PC-3 (cell line): ENCODE data around the gene PSMB5. TPM values are rescaled to one million over a fixed set of nuclear protein-coding genes. Genes with fewer than 3 reads are reported as not detected.
"Not testable (repeated sequence)": the region's sequence is repeated elsewhere in the genome, so short reads cannot be mapped to it uniquely, and the experiment has no call there.

Experiments used
- ATAC-seq: fragments of 200-7000 bp; cut with Tn5 transposase; 2 replicates; pipeline ENCODE4 v1.9.1; 2020; ENCODE audit warnings: mild to moderate bottlenecking, moderate library complexity
- BruUV-seq: library from RNA; stranded (reverse); fragments of 400-500 nt; replicated peaks from 2 replicates; lab custom pipeline; 2021; lab: Mats Ljungman, UMichigan
- CTCF ChIA-PET: fragments of 300-600 bp; sonication (Branson Sonifier 250); formaldehyde crosslinking; loops from one replicate; lab custom pipeline; 2022; ENCODE audit warnings: antibody characterized with exemption; lab: Charles Lee
- POLR2A ChIA-PET: fragments of 300-600 bp; sonication (Branson Sonifier 250); formaldehyde crosslinking; loops from one replicate; lab custom pipeline; 2022; ENCODE audit warnings: antibody characterized with exemption; ENCODE audit not compliant: unreplicated experiment; lab: Charles Lee
- DNase-seq: peaks from one replicate; pipeline ENCODE4 v3.0.0-alpha.2; 2015
- H2AFZ ChIP-seq: fragments of 300-600 bp; sonication (generic); 2 replicates; pipeline ENCODE4 v1.6.0; 2016; ENCODE audit warnings: antibody characterized with exemption, low read length
- H3F3A ChIP-seq: fragments of 300-600 bp; sonication (generic); one replicate; pipeline ENCODE4 v1.6.0; 2017; ENCODE audit warnings: antibody characterized with exemption, low read length, control low read depth, mild to moderate bottlenecking; ENCODE audit not compliant: unreplicated experiment
- H3K27ac ChIP-seq: fragments of 300-600 bp; sonication (generic); 2 replicates; pipeline ENCODE4 v1.5.1; 2016; ENCODE audit warnings: mild to moderate bottlenecking, low read length
- H3K27me3 ChIP-seq: fragments of 300-600 bp; sonication (generic); 2 replicates; pipeline ENCODE4 v1.6.1; 2016; ENCODE audit warnings: low read length, mixed read lengths
- H3K36me3 ChIP-seq: fragments of 300-600 bp; sonication (generic); 2 replicates; pipeline ENCODE4 v1.6.1; 2016; ENCODE audit warnings: low read depth, mixed run types, low read length, mixed read lengths
- H3K4me1 ChIP-seq: fragments of 300-600 bp; sonication (generic); 2 replicates; pipeline ENCODE4 v1.5.1; 2016; ENCODE audit warnings: low read length; ENCODE audit not compliant: insufficient read depth
- H3K4me2 ChIP-seq: fragments of 300-600 bp; sonication (generic); 2 replicates; pipeline ENCODE4 v1.6.0; 2016; ENCODE audit warnings: low read length
- H3K4me3 ChIP-seq: fragments of 300-600 bp; sonication (generic); 2 replicates; pipeline ENCODE4 v1.5.1; 2016; ENCODE audit warnings: mild to moderate bottlenecking, low read length, mixed read lengths
- H3K79me2 ChIP-seq: fragments of 300-600 bp; sonication (generic); 2 replicates; pipeline ENCODE4 v1.6.1; 2017; ENCODE audit warnings: low read length, mixed read lengths
- H3K9ac ChIP-seq: fragments of 300-600 bp; sonication (generic); 2 replicates; pipeline ENCODE4 v1.6.0; 2016; ENCODE audit warnings: mild to moderate bottlenecking, low read length
- H3K9me2 ChIP-seq: fragments of 300-600 bp; sonication (generic); replicated peaks from 2 replicates; pipeline ENCODE4 v1.6.1; 2016; ENCODE audit warnings: mixed run types, low read length, mixed read lengths
- H3K9me3 ChIP-seq: fragments of 300-600 bp; sonication (generic); 2 replicates; pipeline ENCODE4 v1.6.1; 2016; ENCODE audit warnings: low read length, mixed read lengths
- H4K20me1 ChIP-seq: fragments of 300-600 bp; sonication (generic); 2 replicates; pipeline ENCODE4 v1.6.1; 2016; ENCODE audit warnings: low read length, mixed read lengths
- CTCF ChIP-seq: fragments of 300-600 bp; sonication (generic); conservative IDR thresholded peaks from 2 replicates; pipeline ENCODE4 v1.5.1; 2017; ENCODE audit warnings: antibody characterized with exemption, low read depth, mild to moderate bottlenecking, low read length
- EZH2 ChIP-seq: fragments of 300-600 bp; sonication (generic); IDR thresholded peaks from one replicate; pipeline ENCODE4 v1.6.1; 2017; ENCODE audit warnings: antibody characterized with exemption, mild to moderate bottlenecking, low read length; ENCODE audit not compliant: unreplicated experiment
- EZH2phosphoT487 ChIP-seq: fragments of 300-600 bp; sonication (generic); IDR thresholded peaks from 2 replicates; pipeline ENCODE4 v1.6.1; 2018; ENCODE audit warnings: mild to moderate bottlenecking, antibody characterized with exemption, low read length, borderline replicate concordance
- intact Hi-C: fragments of 100-400 bp; cut with micrococcal nuclease; formaldehyde crosslinking; loops from 2 replicates; pipeline ENCODE4 v1.9.0; 2023
- total RNA-seq: library from RNA; depleted of rRNA; stranded (reverse); fragments of >200 nt; gene quantifications from 2 replicates; pipeline ENCODE4 v1.2.3, GENCODE V29; 2014

PSMB5 gene
- total RNA-seq, 1 experiment from 2014 or later = 424 TPM

GRCh38 chr14:23006188-23006534, 28.5 kb downstream of the PSMB5 start:
- BruUV-seq = no TSS peak
- Histone ChIP-seq H3K4me3 (peak overlapping the region; percentile 73), H3K79me2 (peaks cover 4% of the 10 kb centered on the region; the same call in 1 of the 2 replicates), H4K20me1 (no peaks in the 10 kb centered on the region), H3K9ac (peak overlapping the region; percentile 86), H3K9me2 (no peaks in the 10 kb centered on the region), H3K4me2 (peak overlapping the region; percentile 89), H3F3A (peaks cover 7% of the 10 kb centered on the region), H3K36me3 (no peaks in the 10 kb centered on the region), H2AFZ (peak overlapping the region; percentile 89), H3K9me3 (no peaks in the 10 kb centered on the region), H3K27me3 (no peaks in the 10 kb centered on the region), H3K27ac (peak overlapping the region; percentile 90), H3K4me1 (peaks cover 40% of the 10 kb centered on the region)
- DNase-seq (no peak), ATAC-seq (peak; percentile 3)
- ChIA-PET POLR2A (interaction anchor here (0.5 to 1.3 kb wide), 6 partner anchors 11 to 475 kb away, joined by 3 to 8 read pairs (median 4); partner anchors contain the start of genes ACIN1, AJUBA and C14orf119), CTCF (interaction anchor here (0.6 to 1.7 kb wide), 5 partner anchors 12 to 551 kb away, joined by 3 to 16 read pairs (median 6); no protein-coding TSS in a partner anchor)
- TF ChIP-seq CTCF (no peak), EZH2phosphoT487 (no peak), EZH2 (no peak)
- intact Hi-C loops = no loop called here

DNA sequence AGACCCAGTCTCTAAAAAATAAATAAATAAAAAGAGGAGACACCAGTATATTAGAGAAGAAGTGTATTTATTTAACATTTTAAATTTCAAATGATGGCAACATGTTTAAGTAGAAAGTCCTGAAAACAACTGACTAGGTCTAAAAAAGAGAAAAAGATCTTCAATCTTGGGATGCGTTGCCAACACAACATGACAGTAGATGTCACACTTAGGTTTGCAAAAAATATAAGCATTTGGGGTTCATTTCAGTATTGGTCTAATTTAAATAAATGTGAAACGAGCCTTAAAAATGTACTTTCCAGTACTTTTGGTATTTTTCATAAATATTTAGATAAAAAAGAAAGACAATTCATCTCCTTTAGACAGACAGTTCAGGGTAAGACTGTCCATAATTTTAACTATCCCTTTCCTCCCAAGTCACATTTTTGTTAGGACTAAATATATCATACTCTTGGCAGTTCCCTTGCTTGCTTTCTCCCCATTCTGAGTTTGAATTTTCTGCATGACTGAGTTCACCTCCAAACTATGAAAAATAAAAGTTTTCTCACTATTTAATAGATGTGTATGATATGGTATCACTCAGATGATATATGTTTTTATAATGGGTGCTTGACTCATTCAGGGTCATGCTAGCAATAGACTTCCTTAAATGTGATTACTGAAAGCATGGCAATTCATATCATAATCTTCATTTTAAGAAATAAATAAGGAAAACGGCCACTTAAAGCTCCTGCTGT, 29.1 kb downstream of the PSMB5 start:
- H3K27ac ChIP-seq = peak overlapping the region; percentile 90

DNA sequence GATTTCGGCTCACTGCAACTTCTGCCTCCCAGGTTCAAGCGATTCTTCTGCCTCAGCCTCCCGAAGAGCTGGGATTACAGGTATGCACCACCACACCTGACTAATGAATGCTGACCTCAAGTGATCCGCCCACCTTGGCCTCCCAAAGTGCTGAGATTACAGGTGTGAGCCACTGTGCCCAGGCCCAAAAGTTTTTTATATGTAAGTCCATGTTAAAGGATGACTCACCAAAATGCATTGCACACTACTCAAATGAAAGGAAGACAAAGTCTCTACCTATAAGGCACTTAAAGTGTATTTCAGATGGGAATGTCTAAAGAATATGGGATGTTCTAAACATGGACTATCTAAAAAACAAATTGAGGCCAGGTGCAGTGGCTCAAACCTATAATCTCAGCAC, 30.4 kb downstream of the PSMB5 start:
- H3K4me2 ChIP-seq, H3K27ac ChIP-seq, H3K27me3 ChIP-seq, H3K36me3 ChIP-seq, BruUV-seq, H4K20me1 ChIP-seq, H3K9ac ChIP-seq, H2AFZ ChIP-seq, POLR2A ChIA-PET, CTCF ChIA-PET, ATAC-seq, intact Hi-C loops, H3K79me2 ChIP-seq, H3K4me3 ChIP-seq, H3K9me3 ChIP-seq, H3K9me2 ChIP-seq, H3F3A ChIP-seq: not testable (repeated sequence)
- DNase-seq = peak; percentile 26
- peaks cover 34% of the 10 kb centered on the region for H3K4me1 ChIP-seq

More for the DNA sequence above, 29.1 kb downstream of the PSMB5 start:
- Histone ChIP-seq H3K27me3 (no peaks in the 10 kb centered on the region), H3F3A (peaks cover 7% of the 10 kb centered on the region), H3K4me1 (peaks cover 40% of the 10 kb centered on the region), H3K9me2 (no peaks in the 10 kb centered on the region), H3K9ac (peak overlapping the region; percentile 86), H2AFZ (peak overlapping the region; percentile 89; the same call in 1 of the 2 replicates), H3K9me3 (no peaks in the 10 kb centered on the region), H4K20me1 (no peaks in the 10 kb centered on the region), H3K36me3 (no peaks in the 10 kb centered on the region), H3K4me3 (peak overlapping the region; percentile 73), H3K4me2 (peak overlapping the region; percentile 89), H3K79me2 (peaks cover 4% of the 10 kb centered on the region; the same call in 1 of the 2 replicates)
- peak; percentile 16 for DNase-seq
- no TSS peak for BruUV-seq
- no peak for TF ChIP-seq EZH2phosphoT487
- TF ChIP-seq EZH2 = no peak
- TF ChIP-seq CTCF = no peak
- CTCF ChIA-PET = interaction anchor here (0.6 to 1.7 kb wide), 3 partner anchors 11 to 551 kb away, joined by 3 to 16 read pairs (median 6); no protein-coding TSS in a partner anchor
- ATAC-seq = no peak
- POLR2A ChIA-PET = interaction anchor here (0.6 to 1.0 kb wide), 2 partner anchors 89 to 90 kb away, joined by 4 read pairs; partner anchors contain the start of genes ACIN1 and C14orf119
- intact Hi-C loops = no loop called here
